GM12878 (cell line): ENCODE results near the gene GREB1. TPM values are rescaled to one million over a fixed set of nuclear protein-coding genes. Genes with fewer than 3 reads are reported as not detected.

Experiments used
- BCL3 ChIP-seq: IDR thresholded peaks from 2 replicates; pipeline ENCODE4 v1.6.1; 2011; ENCODE audit warnings: borderline replicate concordance, low read depth, mild to moderate bottlenecking, moderate library complexity, low read length; ENCODE audit not compliant: insufficient read depth, poor library complexity, severe bottlenecking
- CHD4 ChIP-seq: fragments of 200-600 bp; sonication (generic); IDR thresholded peaks from 2 replicates; pipeline ENCODE4 v1.6.1; 2016; ENCODE audit warnings: mild to moderate bottlenecking
- DPF2 ChIP-seq: fragments of 450-650 bp; IDR thresholded peaks from 2 replicates; pipeline ENCODE4 v1.6.1; 2017; ENCODE audit warnings: mild to moderate bottlenecking
- ETV6 ChIP-seq, 2 experiments: fragments of 450-650 bp in 1 of 2; IDR thresholded peaks in 1 of 2; conservative IDR thresholded peaks in 1 of 2; 2 replicates each; pipeline ENCODE4 v1.6.1; 2014; ENCODE audit warnings: antibody characterized with exemption in 1 of 2, borderline replicate concordance in 1 of 2, low read depth in 1 of 2, mild to moderate bottlenecking in 1 of 2, moderate library complexity in 1 of 2
- FOS ChIP-seq: IDR thresholded peaks from 3 replicates; pipeline ENCODE4 v1.6.1; 2011; ENCODE audit warnings: borderline replicate concordance; ENCODE audit not compliant: insufficient read length; ENCODE audit errors: extremely low read depth
- RB1 ChIP-seq: fragments of 450-650 bp; formaldehyde crosslinking; IDR thresholded peaks from 2 replicates; pipeline ENCODE4 v1.6.1; 2017; ENCODE audit warnings: mild to moderate bottlenecking, borderline replicate concordance
- SMAD5 ChIP-seq: IDR thresholded peaks from 2 replicates; pipeline ENCODE4 v1.6.1; 2016; ENCODE audit warnings: antibody characterized with exemption, low read depth
- TCF7 ChIP-seq: IDR thresholded peaks from 2 replicates; pipeline ENCODE4 v1.6.1; 2014; ENCODE audit warnings: antibody characterized with exemption, borderline replicate concordance
- ZZZ3 ChIP-seq: IDR thresholded peaks from 2 replicates; pipeline ENCODE4 v1.6.1; 2011; ENCODE audit warnings: low read depth; ENCODE audit not compliant: control insufficient read depth, insufficient read length
- polyA plus RNA-seq, 11 experiments: library from polyadenylated mRNA; depleted of rRNA in 4 of 11; unstranded in 6 of 11; stranded (reverse) in 5 of 11; fragments of >200 nt; fragmentation: Nextera tagmentation in 4 of 11; fragmentation: Illumina TruSeq in 1 of 11; extraction: Ambion mirVana in 4 of 11; extraction: Trizol in 1 of 11; gene quantifications; 1 replicate in 1 of 11; 2 replicates in 10 of 11; pipeline versions ENCODE4 v1.2.1 to v1.2.3, GENCODE V29; 2011 to 2016; ENCODE audit warnings: inconsistent platforms in 2 of 11, missing spikeins in 2 of 11, low read depth in 1 of 11
- total RNA-seq, 4 experiments: library from RNA; depleted of rRNA in 3 of 4; stranded (reverse); fragments of >200 nt in 3 of 4; fragmentation: Illumina TruSeq in 1 of 4; extraction: Trizol in 1 of 4; gene quantifications; 2 replicates each; pipeline versions ENCODE4 v1.2.1 to v1.2.3, GENCODE V29; 2013 to 2021
- TF ChIP-seq, protein P1 (sequence below): fragments of 450-650 bp; IDR thresholded peaks from 2 replicates; pipeline ENCODE4 v1.6.1; 2018; ENCODE audit warnings: borderline replicate concordance, mild to moderate bottlenecking; ENCODE audit not compliant: partially characterized antibody
- TF ChIP-seq, protein P2 (sequence below), 3 experiments: IDR thresholded peaks in 2 of 3; conservative IDR thresholded peaks in 1 of 3; 2 replicates each; pipeline ENCODE4 v1.5.1; 2011; ENCODE audit warnings: low read depth in 3 of 3, low read length in 3 of 3, mild to moderate bottlenecking in 3 of 3, control low read depth in 2 of 3, moderate library complexity in 2 of 3, inconsistent platforms in 1 of 3, mixed read lengths in 1 of 3; ENCODE audit not compliant: control insufficient read depth in 2 of 3, insufficient read depth in 1 of 3; ENCODE audit errors: extremely low read depth in 1 of 3

The GREB1 gene
- total and polyA plus RNA-seq, 10 of the 15 experiments (the other 5 are each of a cell fraction or from before 2014, with no cell fraction given) = 0.09 to 2.1 (median 0.37) TPM; not detected in 1

- TF ChIP-seq, protein P1, sequence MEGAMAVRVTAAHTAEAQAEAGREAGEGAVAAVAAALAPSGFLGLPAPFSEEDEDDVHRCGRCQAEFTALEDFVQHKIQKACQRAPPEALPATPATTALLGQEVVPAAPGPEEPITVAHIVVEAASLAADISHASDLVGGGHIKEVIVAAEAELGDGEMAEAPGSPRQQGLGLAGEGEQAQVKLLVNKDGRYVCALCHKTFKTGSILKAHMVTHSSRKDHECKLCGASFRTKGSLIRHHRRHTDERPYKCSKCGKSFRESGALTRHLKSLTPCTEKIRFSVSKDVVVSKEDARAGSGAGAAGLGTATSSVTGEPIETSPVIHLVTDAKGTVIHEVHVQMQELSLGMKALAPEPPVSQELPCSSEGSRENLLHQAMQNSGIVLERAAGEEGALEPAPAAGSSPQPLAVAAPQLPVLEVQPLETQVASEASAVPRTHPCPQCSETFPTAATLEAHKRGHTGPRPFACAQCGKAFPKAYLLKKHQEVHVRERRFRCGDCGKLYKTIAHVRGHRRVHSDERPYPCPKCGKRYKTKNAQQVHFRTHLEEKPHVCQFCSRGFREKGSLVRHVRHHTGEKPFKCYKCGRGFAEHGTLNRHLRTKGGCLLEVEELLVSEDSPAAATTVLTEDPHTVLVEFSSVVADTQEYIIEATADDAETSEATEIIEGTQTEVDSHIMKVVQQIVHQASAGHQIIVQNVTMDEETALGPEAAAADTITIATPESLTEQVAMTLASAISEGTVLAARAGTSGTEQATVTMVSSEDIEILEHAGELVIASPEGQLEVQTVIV = no peak
- TF ChIP-seq TCF7 (no peak), FOS (no peak), ZZZ3 (no peak), DPF2 (no peak), ETV6 (conservative IDR thresholded peaks at IDR 0.05 in 1 of 2, IDR thresholded peaks at IDR 0.05 in 1 of 2; ENCODE audit: borderline replicate concordance in 1 of 2, low read depth in 1 of 2) (no peak), SMAD5 (no peak), CHD4 (no peak), BCL3 (no peak), RB1 (no peak)
- TF ChIP-seq, protein P2, sequence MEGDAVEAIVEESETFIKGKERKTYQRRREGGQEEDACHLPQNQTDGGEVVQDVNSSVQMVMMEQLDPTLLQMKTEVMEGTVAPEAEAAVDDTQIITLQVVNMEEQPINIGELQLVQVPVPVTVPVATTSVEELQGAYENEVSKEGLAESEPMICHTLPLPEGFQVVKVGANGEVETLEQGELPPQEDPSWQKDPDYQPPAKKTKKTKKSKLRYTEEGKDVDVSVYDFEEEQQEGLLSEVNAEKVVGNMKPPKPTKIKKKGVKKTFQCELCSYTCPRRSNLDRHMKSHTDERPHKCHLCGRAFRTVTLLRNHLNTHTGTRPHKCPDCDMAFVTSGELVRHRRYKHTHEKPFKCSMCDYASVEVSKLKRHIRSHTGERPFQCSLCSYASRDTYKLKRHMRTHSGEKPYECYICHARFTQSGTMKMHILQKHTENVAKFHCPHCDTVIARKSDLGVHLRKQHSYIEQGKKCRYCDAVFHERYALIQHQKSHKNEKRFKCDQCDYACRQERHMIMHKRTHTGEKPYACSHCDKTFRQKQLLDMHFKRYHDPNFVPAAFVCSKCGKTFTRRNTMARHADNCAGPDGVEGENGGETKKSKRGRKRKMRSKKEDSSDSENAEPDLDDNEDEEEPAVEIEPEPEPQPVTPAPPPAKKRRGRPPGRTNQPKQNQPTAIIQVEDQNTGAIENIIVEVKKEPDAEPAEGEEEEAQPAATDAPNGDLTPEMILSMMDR (IDR thresholded peaks at IDR 0.05 in 2 of 3, conservative IDR thresholded peaks at IDR 0.05 in 1 of 3; ENCODE audit: control insufficient read depth in 2 of 3, extremely low read depth in 1 of 3, insufficient read depth in 1 of 3, low read depth in 3 of 3, low read length in 3 of 3) = no peak
Measured at GRCh38 chr2:11581124-11581796, 47.4 kb downstream of the GREB1 start (continued).
